ENCODE results near the gene SMIM27.

GRCh38 chr9:32533816-32534215, 18.3 kb upstream of the SMIM27 start:
- no peak for TF ChIP-seq REST (IDR thresholded peaks at IDR 0.05; ENCODE audit: unreplicated experiment)
- TF ChIP-seq POLR2AphosphoS5 (IDR thresholded peaks at IDR 0.05; ENCODE audit: low read depth), result no peak
- TF ChIP-seq, protein P1, sequence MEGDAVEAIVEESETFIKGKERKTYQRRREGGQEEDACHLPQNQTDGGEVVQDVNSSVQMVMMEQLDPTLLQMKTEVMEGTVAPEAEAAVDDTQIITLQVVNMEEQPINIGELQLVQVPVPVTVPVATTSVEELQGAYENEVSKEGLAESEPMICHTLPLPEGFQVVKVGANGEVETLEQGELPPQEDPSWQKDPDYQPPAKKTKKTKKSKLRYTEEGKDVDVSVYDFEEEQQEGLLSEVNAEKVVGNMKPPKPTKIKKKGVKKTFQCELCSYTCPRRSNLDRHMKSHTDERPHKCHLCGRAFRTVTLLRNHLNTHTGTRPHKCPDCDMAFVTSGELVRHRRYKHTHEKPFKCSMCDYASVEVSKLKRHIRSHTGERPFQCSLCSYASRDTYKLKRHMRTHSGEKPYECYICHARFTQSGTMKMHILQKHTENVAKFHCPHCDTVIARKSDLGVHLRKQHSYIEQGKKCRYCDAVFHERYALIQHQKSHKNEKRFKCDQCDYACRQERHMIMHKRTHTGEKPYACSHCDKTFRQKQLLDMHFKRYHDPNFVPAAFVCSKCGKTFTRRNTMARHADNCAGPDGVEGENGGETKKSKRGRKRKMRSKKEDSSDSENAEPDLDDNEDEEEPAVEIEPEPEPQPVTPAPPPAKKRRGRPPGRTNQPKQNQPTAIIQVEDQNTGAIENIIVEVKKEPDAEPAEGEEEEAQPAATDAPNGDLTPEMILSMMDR (conservative IDR thresholded peaks at IDR 0.05; ENCODE audit: low read depth in 2 of 2), result no peak
- TF ChIP-seq EZH2phosphoT487 (IDR thresholded peaks at IDR 0.05; ENCODE audit: unreplicated experiment), result no peak
- no peak for TF ChIP-seq NANOG (IDR thresholded peaks at IDR 0.05; ENCODE audit: borderline replicate concordance)
- TF ChIP-seq ZNF114 (CRISPR knock-in tag; IDR thresholded peaks at IDR 0.05), result no peak

Data from GM23338 (cell line).